Loucy (cell line): ENCODE data around the gene ZNHIT1.

Source experiments
- EZH2phosphoT487 ChIP-seq: fragments of 200-600 bp; IDR thresholded peaks from 2 replicates; pipeline ENCODE4 v1.6.1; 2018; ENCODE audit warnings: antibody characterized with exemption, mild to moderate bottlenecking, moderate library complexity, borderline replicate concordance
- TF ChIP-seq, protein P1 (sequence below): fragments of 200-600 bp; sonication (generic); conservative IDR thresholded peaks from 2 replicates; pipeline ENCODE4 v1.5.1; 2014; ENCODE audit warnings: mild to moderate bottlenecking, antibody characterized with exemption, low read length

DNA sequence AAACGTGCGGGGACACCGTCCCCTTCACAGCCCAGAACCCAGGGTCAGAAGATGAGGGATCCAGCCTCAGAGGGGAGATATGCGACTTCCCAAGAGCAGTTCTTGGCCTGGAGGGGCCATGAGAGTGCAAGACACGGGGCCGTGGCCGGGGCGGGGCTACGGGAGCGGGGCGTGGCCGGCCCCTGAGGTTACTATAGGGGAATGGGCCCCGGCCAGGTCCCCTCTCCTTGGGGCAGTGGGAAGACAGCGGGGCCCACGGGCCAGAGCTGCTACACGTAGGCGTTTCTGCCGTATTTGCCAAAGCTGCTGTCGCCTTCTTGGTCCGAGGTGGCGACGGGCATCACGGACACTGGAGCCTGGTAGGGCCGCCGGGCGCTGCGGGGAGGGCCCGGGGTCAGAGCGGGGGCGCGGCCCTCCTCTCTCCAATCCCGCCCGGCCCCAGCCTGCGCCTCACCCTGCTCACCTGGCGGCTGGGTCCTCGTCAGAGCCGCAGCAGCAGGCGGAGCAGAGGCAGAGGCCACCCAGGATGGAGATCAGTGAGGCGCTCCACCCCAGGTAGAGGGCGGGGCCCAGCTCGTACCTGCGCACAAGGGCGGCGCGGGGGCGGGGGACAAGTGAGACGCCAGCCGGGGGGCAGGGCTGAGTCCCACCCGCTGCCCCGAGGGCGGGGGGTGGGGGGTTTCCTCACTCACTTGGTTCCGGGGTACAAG, 14.3 kb downstream of the ZNHIT1 start:
- TF ChIP-seq, protein P1, sequence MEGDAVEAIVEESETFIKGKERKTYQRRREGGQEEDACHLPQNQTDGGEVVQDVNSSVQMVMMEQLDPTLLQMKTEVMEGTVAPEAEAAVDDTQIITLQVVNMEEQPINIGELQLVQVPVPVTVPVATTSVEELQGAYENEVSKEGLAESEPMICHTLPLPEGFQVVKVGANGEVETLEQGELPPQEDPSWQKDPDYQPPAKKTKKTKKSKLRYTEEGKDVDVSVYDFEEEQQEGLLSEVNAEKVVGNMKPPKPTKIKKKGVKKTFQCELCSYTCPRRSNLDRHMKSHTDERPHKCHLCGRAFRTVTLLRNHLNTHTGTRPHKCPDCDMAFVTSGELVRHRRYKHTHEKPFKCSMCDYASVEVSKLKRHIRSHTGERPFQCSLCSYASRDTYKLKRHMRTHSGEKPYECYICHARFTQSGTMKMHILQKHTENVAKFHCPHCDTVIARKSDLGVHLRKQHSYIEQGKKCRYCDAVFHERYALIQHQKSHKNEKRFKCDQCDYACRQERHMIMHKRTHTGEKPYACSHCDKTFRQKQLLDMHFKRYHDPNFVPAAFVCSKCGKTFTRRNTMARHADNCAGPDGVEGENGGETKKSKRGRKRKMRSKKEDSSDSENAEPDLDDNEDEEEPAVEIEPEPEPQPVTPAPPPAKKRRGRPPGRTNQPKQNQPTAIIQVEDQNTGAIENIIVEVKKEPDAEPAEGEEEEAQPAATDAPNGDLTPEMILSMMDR = no peak
- no peak for TF ChIP-seq EZH2phosphoT487
